Common myeloid progenitor, CD34-positive (primary cell): ENCODE measurements around the gene TNFAIP6. TPM values are rescaled to one million over a fixed set of nuclear protein-coding genes. Genes with fewer than 3 reads are reported as not detected.
"Not testable (repeated sequence)": the region's sequence is repeated elsewhere in the genome, so short reads cannot be mapped to it uniquely, and the experiment has no call there.

Experiments
- CTCF ChIA-PET: fragments of 350-600 bp; sonication (Branson Sonifier 250); formaldehyde crosslinking; loops from one replicate; lab custom pipeline; 2021; ENCODE audit warnings: antibody characterized with exemption; lab: Charles Lee
- POLR2A ChIA-PET: fragments of 350-600 bp; sonication (Branson Sonifier 250); formaldehyde crosslinking; loops from one replicate; lab custom pipeline; 2021; ENCODE audit warnings: antibody characterized with exemption; lab: Charles Lee
- DNase-seq, 3 donors: peaks; one replicate each; pipeline versions ENCODE4 v3.0.0 to v3.0.0-alpha.2; 2013
- H3K27ac ChIP-seq, 2 experiments: 1 replicate in 1 of 2; 2 replicates in 1 of 2; pipeline ENCODE4 v1.7.0; 2013; ENCODE audit warnings: inconsistent platforms in 2 of 2, low read length in 2 of 2, mild to moderate bottlenecking in 2 of 2, low read depth in 1 of 2, moderate library complexity in 1 of 2; ENCODE audit not compliant: severe bottlenecking in 2 of 2, insufficient read depth in 1 of 2, poor library complexity in 1 of 2
- H3K27me3 ChIP-seq, 5 experiments: replicated peaks in 2 of 5; 1 replicate in 3 of 5; 2 replicates in 2 of 5; pipeline versions ENCODE4 v1.6.1 to v1.7.0; 2013; ENCODE audit warnings: low read length in 4 of 5, mild to moderate bottlenecking in 2 of 5, moderate library complexity in 2 of 5, inconsistent platforms in 1 of 5; ENCODE audit not compliant: insufficient read depth in 5 of 5, control insufficient read depth in 4 of 5
- H3K36me3 ChIP-seq, 4 experiments: 1 replicate in 2 of 4; 2 replicates in 2 of 4; pipeline versions ENCODE4 v1.6.1 to v1.7.0; 2013; ENCODE audit warnings: low read length in 3 of 4, control low read depth in 1 of 4, mild to moderate bottlenecking in 1 of 4; ENCODE audit not compliant: control insufficient read depth in 4 of 4, insufficient read depth in 4 of 4
- H3K4me1 ChIP-seq, 4 experiments: 1 replicate in 3 of 4; 2 replicates in 1 of 4; pipeline versions ENCODE4 v1.6.1 to v1.7.1; 2013; ENCODE audit warnings: low read length in 3 of 4, mild to moderate bottlenecking in 3 of 4, control low read depth in 1 of 4, inconsistent platforms in 1 of 4, moderate library complexity in 1 of 4; ENCODE audit not compliant: control insufficient read depth in 4 of 4, insufficient read depth in 4 of 4; ENCODE audit errors: control extremely low read depth in 1 of 4
- H3K4me3 ChIP-seq, 7 experiments: 1 replicate in 4 of 7; 2 replicates in 3 of 7; pipeline versions ENCODE4 v1.5.1 to v1.7.0; 2013; ENCODE audit warnings: mild to moderate bottlenecking in 7 of 7, low read length in 6 of 7, moderate library complexity in 6 of 7, inconsistent platforms in 2 of 7, low read depth in 2 of 7, control low read depth in 1 of 7; ENCODE audit not compliant: insufficient read depth in 4 of 7, control insufficient read depth in 1 of 7; ENCODE audit errors: extremely low read depth in 1 of 7
- H3K9me3 ChIP-seq, 5 experiments: 1 replicate in 4 of 5; 2 replicates in 1 of 5; pipeline versions ENCODE4 v1.6.1 to v1.7.1; 2013; ENCODE audit warnings: low read length in 4 of 5, mild to moderate bottlenecking in 2 of 5, inconsistent platforms in 1 of 5, low read depth in 1 of 5, moderate library complexity in 1 of 5; ENCODE audit not compliant: control insufficient read depth in 4 of 5, insufficient read depth in 2 of 5; ENCODE audit errors: control extremely low read depth in 1 of 5
- WGBS: methylation state at CpG from one replicate; pipeline ENCODE4 v1.1.5; 2013; ENCODE audit not compliant: insufficient coverage; 5-methylcytosine and 5-hydroxymethylcytosine counted together
- polyA plus RNA-seq: library from polyadenylated mRNA; unstranded; fragments of 120-200 nt; gene quantifications from one replicate; pipeline ENCODE4 v1.2.1, GENCODE V29; 2013

TNFAIP6 gene
- polyA plus RNA-seq: 0.15 TPM

DNA sequence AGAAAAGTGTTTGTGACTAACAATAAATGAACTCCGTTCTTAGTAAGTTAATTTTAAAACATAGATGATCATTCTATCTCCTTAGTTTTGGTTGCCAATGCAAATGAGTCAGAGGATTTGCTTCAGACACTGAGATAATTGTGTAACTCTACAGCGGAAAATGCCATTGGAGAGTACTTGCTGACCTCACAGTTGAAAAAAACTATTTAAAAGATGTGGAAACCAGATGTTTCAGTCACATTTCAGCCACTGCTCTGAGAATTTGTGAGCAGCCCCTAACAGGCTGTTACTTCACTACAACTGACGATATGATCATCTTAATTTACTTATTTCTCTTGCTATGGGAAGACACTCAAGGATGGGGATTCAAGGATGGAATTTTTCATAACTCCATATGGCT lies at the start of gene TNFAIP6:
Gene TNFAIP6 (plus strand): TSS at position 234 of the 400 bp plus-strand sequence. CDS start 75 bp downstream, at position 309.
- 100% methylated on average over 1 of the region's 3 CpGs for WGBS
- CTCF ChIA-PET: no interaction called here

DNA sequence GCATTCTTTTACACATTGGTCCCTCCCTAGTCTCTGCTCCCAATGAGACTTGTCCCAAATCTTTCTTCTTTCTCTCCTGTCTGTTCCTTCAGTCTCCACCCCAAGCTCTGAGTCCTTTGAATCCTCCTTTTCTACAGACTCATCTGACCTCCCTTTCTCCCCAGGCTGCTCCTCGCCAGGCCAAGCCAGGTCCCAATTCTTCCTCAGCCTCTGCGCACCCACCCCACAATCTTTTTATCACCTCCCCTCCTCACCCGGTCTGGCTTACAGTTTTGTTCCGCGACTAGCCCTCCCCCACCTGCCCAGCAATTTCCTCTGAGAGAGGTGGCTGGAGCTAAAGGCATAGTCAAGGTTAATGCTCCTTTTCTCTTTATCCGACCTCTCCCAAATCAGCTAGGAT lies 47.1 kb upstream of the TNFAIP6 start:
- CTCF ChIA-PET, DNase-seq, H3K9me3 ChIP-seq, H3K27ac ChIP-seq, H3K27me3 ChIP-seq, H3K36me3 ChIP-seq, H3K4me1 ChIP-seq, H3K4me3 ChIP-seq, POLR2A ChIA-PET: not testable (repeated sequence)
- WGBS: 100% methylated on average over 3 of the region's 6 CpGs

More for the DNA sequence above, at the start of gene TNFAIP6:
- Histone ChIP-seq H3K4me1 (no peaks in the 10 kb centered on the region), H3K4me3 (no peak within 1 kb of the TSS), H3K9me3 (no peaks in the 10 kb centered on the region), H3K27me3 (no peaks in the 10 kb centered on the region), H3K27ac (no peak within 1 kb of the TSS), H3K36me3 (no peaks in the 10 kb centered on the region)
- POLR2A ChIA-PET: no interaction called here
- DNase-seq: peak in 2 of 3 donors; percentile 34 to 36

DNA sequence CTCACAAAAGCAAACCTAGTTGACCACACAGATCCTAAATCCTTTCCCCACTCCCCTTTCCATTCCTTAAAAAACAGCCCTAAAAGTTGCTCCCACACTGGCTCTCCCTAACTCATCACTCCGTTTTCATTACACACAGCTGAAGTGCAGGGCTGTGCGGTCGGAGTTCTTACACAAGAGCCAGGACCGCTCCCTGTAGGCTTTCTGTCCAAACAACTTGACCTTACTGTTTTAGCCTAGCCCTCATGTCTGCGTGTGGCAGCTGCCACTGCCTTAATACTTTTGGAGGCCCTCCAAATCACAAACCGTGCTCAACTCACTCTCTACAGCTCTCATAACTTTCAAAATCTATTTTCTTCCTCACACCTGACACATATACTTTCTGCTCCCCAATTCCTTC lies 45.0 kb upstream of the TNFAIP6 start:
- CTCF ChIA-PET: not testable (repeated sequence)

GRCh38 chr2:151315381-151315903 lies 42.0 kb upstream of the TNFAIP6 start:
- H3K4me1 ChIP-seq: no peaks in the 10 kb centered on the region
- POLR2A ChIA-PET: no interaction called here
- CTCF ChIA-PET: interaction anchor here (1.6 kb wide), 1 partner anchor 17 kb away, joined by 3 read pairs; no protein-coding TSS in a partner anchor
- H3K36me3 ChIP-seq: no peaks in the 10 kb centered on the region
- 96% methylated on average over 5 of the region's 7 CpGs for WGBS
- peaks cover 0 to 3% (median 0%) of the 10 kb centered on the region in 5 experiments for H3K9me3 ChIP-seq
- no peak overlapping the region for H3K4me3 ChIP-seq
- no peak overlapping the region for H3K27ac ChIP-seq
- H3K27me3 ChIP-seq: no peaks in the 10 kb centered on the region
- no peak for DNase-seq

More for the DNA sequence above, 45.0 kb upstream of the TNFAIP6 start:
- H3K4me3 ChIP-seq, H3K36me3 ChIP-seq, H3K9me3 ChIP-seq, H3K27ac ChIP-seq, POLR2A ChIA-PET, H3K4me1 ChIP-seq, DNase-seq, H3K27me3 ChIP-seq: not testable (repeated sequence)
- WGBS: 98% methylated on average over 6 of the region's 6 CpGs

GRCh38 chr2:151325581-151326095 lies 31.8 kb upstream of the TNFAIP6 start:
- WGBS: 93% methylated on average over 3 of the region's 4 CpGs
- H3K4me3 ChIP-seq: no peak overlapping the region
- ChIA-PET CTCF (no interaction called here), POLR2A (no interaction called here)
- H3K36me3 ChIP-seq: no peaks in the 10 kb centered on the region
- peaks cover 0 to under 1% (median 0%) of the 10 kb centered on the region in 5 experiments for H3K9me3 ChIP-seq
- DNase-seq: no peak
- no peaks in the 10 kb centered on the region for H3K27me3 ChIP-seq
- no peaks in the 10 kb centered on the region for H3K4me1 ChIP-seq
- no peak overlapping the region for H3K27ac ChIP-seq

- H3K9me3 ChIP-seq: peaks cover 0 to 7% (median 0%) of the 10 kb centered on the region in 5 experiments
- ChIA-PET CTCF (no interaction called here), POLR2A (no interaction called here)
- H3K27ac ChIP-seq: no peak overlapping the region
- no peak for DNase-seq
- no peaks in the 10 kb centered on the region for H3K4me1 ChIP-seq
- no peak overlapping the region for H3K4me3 ChIP-seq
- H3K36me3 ChIP-seq: no peaks in the 10 kb centered on the region
- no CpG with 5 or more reads among the region's 1 CpG for WGBS
- H3K27me3 ChIP-seq: no peaks in the 10 kb centered on the region
Observed at GRCh38 chr2:151326554-151326953, 30.8 kb upstream of the TNFAIP6 start.

GRCh38 chr2:151329998-151330397 lies 27.4 kb upstream of the TNFAIP6 start:
- Histone ChIP-seq H3K9me3 (peaks cover 0 to 7% (median 0%) of the 10 kb centered on the region in 5 experiments), H3K4me1 (peaks cover 10 to 19% (median 13%) of the 10 kb centered on the region in 4 experiments), H3K27me3 (no peaks in the 10 kb centered on the region), H3K4me3 (no peak overlapping the region), H3K36me3 (no peaks in the 10 kb centered on the region), H3K27ac (no peak overlapping the region)
- no peak for DNase-seq
- ChIA-PET CTCF (interaction anchor here (0.7 to 1.6 kb wide), 2 partner anchors 11 to 115 kb away, joined by 3 to 5 read pairs; no protein-coding TSS in a partner anchor), POLR2A (interaction anchor here (0.9 kb wide), 1 partner anchor 24 kb away, joined by 3 read pairs; no protein-coding TSS in a partner anchor)
- no CpG with 5 or more reads among the region's 1 CpG for WGBS
